A673 (cell line): Measurements from ENCODE around the gene NRL. TPM values are rescaled to one million over a fixed set of nuclear protein-coding genes. Genes with fewer than 3 reads are reported as not detected.

Experiments
- BruUV-seq: library from RNA; stranded (reverse); fragments of 400-500 nt; replicated peaks from 2 replicates; lab custom pipeline; 2021; lab: Mats Ljungman, UMichigan
- CTCF ChIA-PET: fragments of 300-600 bp; sonication (Branson Sonifier 250); formaldehyde crosslinking; loops from one replicate; lab custom pipeline; 2022; ENCODE audit warnings: antibody characterized with exemption; lab: Charles Lee
- POLR2A ChIA-PET: fragments of 300-600 bp; sonication (Branson Sonifier 250); formaldehyde crosslinking; loops from one replicate; lab custom pipeline; 2022; ENCODE audit warnings: antibody characterized with exemption; ENCODE audit not compliant: low non-redundant PET; lab: Charles Lee
- DNase-seq: peaks from one replicate; pipeline ENCODE4 v3.0.0-alpha.2; 2015; ENCODE audit warnings: low spot score
- H3K27ac ChIP-seq: fragments of 200-600 bp; sonication (generic); 2 replicates; pipeline ENCODE4 v1.5.1; 2016; ENCODE audit warnings: mixed run types, low read depth, mild to moderate bottlenecking, mixed read lengths, antibody characterized with exemption, low read length; ENCODE audit not compliant: poor library complexity, severe bottlenecking
- H3K27me3 ChIP-seq: fragments of 200-600 bp; sonication (generic); replicated peaks from 2 replicates; pipeline ENCODE4 v1.6.1; 2017; ENCODE audit warnings: mixed run types, low read depth, mild to moderate bottlenecking, mixed read lengths, antibody characterized with exemption, low read length; ENCODE audit not compliant: insufficient read depth, poor library complexity
- H3K36me3 ChIP-seq: fragments of 200-600 bp; sonication (generic); 2 replicates; pipeline ENCODE4 v1.6.1; 2016; ENCODE audit warnings: mixed run types, mild to moderate bottlenecking, mixed read lengths, antibody characterized with exemption, low read length; ENCODE audit not compliant: insufficient read depth, poor library complexity, severe bottlenecking
- H3K4me1 ChIP-seq: fragments of 200-600 bp; sonication (generic); 2 replicates; pipeline ENCODE4 v1.6.1; 2017; ENCODE audit warnings: mixed run types, mild to moderate bottlenecking, mixed read lengths, antibody characterized with exemption, low read length; ENCODE audit not compliant: insufficient read depth, poor library complexity, severe bottlenecking
- H3K4me3 ChIP-seq: fragments of 200-600 bp; sonication (generic); 2 replicates; pipeline ENCODE4 v1.5.1; 2016; ENCODE audit warnings: low read depth, mixed run types, mild to moderate bottlenecking, mixed read lengths, low read length; ENCODE audit not compliant: poor library complexity, severe bottlenecking
- H3K9me3 ChIP-seq: fragments of 200-600 bp; sonication (generic); 2 replicates; pipeline ENCODE4 v1.6.1; 2016; ENCODE audit warnings: mixed run types, low read depth, mild to moderate bottlenecking, mixed read lengths, antibody characterized with exemption, low read length; ENCODE audit not compliant: poor library complexity, severe bottlenecking
- CTCF ChIP-seq: fragments of 300-800, 200-600 bp; sonication (generic); conservative IDR thresholded peaks from 2 replicates; pipeline ENCODE4 v1.5.1; 2017; ENCODE audit warnings: low read depth, mild to moderate bottlenecking, antibody characterized with exemption, low read length, moderate library complexity, mixed read lengths
- EZH2 ChIP-seq: fragments of 200-600 bp; sonication (generic); IDR thresholded peaks from 2 replicates; pipeline ENCODE4 v1.6.1; 2017; ENCODE audit warnings: borderline replicate concordance, low read depth, mild to moderate bottlenecking, mixed read lengths, antibody characterized with exemption, low read length; ENCODE audit not compliant: poor library complexity, severe bottlenecking
- intact Hi-C: fragments of 100-400 bp; cut with micrococcal nuclease; formaldehyde crosslinking; loops from one replicate; pipeline ENCODE4 v1.10.0; 2022; ENCODE audit not compliant: unreplicated experiment
- total RNA-seq: library from RNA; stranded (reverse); gene quantifications from 2 replicates; pipeline ENCODE4 v1.2.3, GENCODE V29; 2021

The NRL gene
- total RNA-seq, 1 experiment from 2014 or later: 1.9 TPM

DNA sequence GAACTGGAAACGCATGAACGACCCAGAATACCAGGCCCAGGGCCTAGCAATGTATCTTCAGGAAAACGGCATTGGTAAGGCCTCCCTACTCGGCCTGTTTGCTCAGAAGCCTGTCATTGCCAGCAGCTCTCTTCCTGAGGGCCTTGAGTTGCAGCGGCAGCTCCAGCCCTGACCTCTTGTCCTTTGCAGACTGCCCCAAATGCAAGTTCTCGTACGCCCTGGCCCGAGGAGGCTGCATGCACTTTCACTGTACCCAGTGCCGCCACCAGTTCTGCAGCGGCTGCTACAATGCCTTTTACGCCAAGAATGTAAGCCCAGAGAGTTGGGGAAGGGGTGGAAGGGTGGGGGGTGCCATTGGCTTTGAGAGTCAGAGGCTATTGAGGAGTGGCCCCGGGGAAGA, 42.6 kb upstream of the NRL start:
- CTCF ChIA-PET: no interaction called here
- BruUV-seq: no TSS peak
- H3K9me3 ChIP-seq: no peaks in the 10 kb centered on the region
- H3K4me1 ChIP-seq: peaks cover 8% of the 10 kb centered on the region
- H3K36me3 ChIP-seq: peaks cover 51% of the 10 kb centered on the region
- no peak for TF ChIP-seq CTCF
- no peak for TF ChIP-seq EZH2
- no peak overlapping the region for H3K4me3 ChIP-seq
- no peaks in the 10 kb centered on the region for H3K27me3 ChIP-seq
- no peak overlapping the region for H3K27ac ChIP-seq
- DNase-seq: no peak
- POLR2A ChIA-PET: no interaction called here
- intact Hi-C loops: no loop called here

- H3K36me3 ChIP-seq: peaks cover 56% of the 10 kb centered on the region
- POLR2A ChIA-PET: no interaction called here
- H3K9me3 ChIP-seq: no peaks in the 10 kb centered on the region
- no peak for TF ChIP-seq EZH2
- TF ChIP-seq CTCF: no peak
- H3K4me3 ChIP-seq: no peak overlapping the region
- intact Hi-C loops: no loop called here
- no TSS peak for BruUV-seq
- H3K27ac ChIP-seq: no peak overlapping the region
- DNase-seq: no peak
- no peaks in the 10 kb centered on the region for H3K27me3 ChIP-seq
- H3K4me1 ChIP-seq: peaks cover 5% of the 10 kb centered on the region
- CTCF ChIA-PET: no interaction called here
Measured at GRCh38 chr14:24156840-24157239, 42.1 kb upstream of the NRL start.

DNA sequence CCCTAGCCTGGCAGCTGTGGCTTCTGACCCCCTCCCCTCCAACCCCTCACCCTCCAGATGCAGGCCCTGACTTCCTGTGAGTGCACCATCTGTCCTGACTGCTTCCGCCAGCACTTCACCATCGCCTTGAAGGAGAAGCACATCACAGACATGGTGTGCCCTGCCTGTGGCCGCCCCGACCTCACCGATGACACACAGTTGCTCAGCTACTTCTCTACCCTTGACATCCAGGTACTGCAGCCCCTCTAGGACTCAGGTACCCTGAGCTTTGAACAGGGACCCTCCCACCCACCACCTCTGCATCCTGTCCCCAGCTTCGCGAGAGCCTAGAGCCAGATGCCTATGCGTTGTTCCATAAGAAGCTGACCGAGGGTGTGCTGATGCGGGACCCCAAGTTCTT, 40.4 kb upstream of the NRL start:
- H3K27ac ChIP-seq: no peak overlapping the region
- CTCF ChIA-PET: no interaction called here
- no peaks in the 10 kb centered on the region for H3K4me1 ChIP-seq
- H3K27me3 ChIP-seq: no peaks in the 10 kb centered on the region
- peaks cover 64% of the 10 kb centered on the region for H3K36me3 ChIP-seq
- POLR2A ChIA-PET: interaction anchor here (0.7 kb wide), 1 partner anchor 8 kb away, joined by 6 read pairs; no protein-coding TSS in a partner anchor
- intact Hi-C loops: no loop called here
- TF ChIP-seq CTCF (no peak), EZH2 (no peak)
- no TSS peak for BruUV-seq
- H3K9me3 ChIP-seq: no peaks in the 10 kb centered on the region
- no peak for DNase-seq
- H3K4me3 ChIP-seq: no peak overlapping the region
